ENCODE data around the gene ELMO1. TPM values are rescaled to one million over a fixed set of nuclear protein-coding genes. Genes with fewer than 3 reads are reported as not detected.

Gene ELMO1
- total RNA-seq, 1 donor from 2014 or later: 53.8 TPM

- ATAC-seq (peak; percentile 87), DNase-seq (no peak)
- no peaks in the 10 kb centered on the region for H3K27me3 ChIP-seq
- H3K4me1 ChIP-seq: peaks cover 21% of the 10 kb centered on the region
- no peak for TF ChIP-seq CTCF (IDR thresholded peaks at IDR 0.05)
- H3K27ac ChIP-seq: peak overlapping the region; percentile 47
- no peaks in the 10 kb centered on the region for H3K9me3 ChIP-seq
- no peaks in the 10 kb centered on the region for H3K36me3 ChIP-seq
- intact Hi-C loops (cut with DNase I): no loop called here
- H3K4me3 ChIP-seq: no peak overlapping the region
These were observed 138.2 kb downstream of the ELMO1 start for GRCh38 chr7:37310327-37311080.

- ATAC-seq: no peak
- H3K27ac ChIP-seq: peak overlapping the region; percentile 24
- no peak for TF ChIP-seq CTCF (IDR thresholded peaks at IDR 0.05)
These were observed 139.2 kb downstream of the ELMO1 start for GRCh38 chr7:37309493-37309892.

GRCh38 chr7:37304921-37305320, 143.7 kb downstream of the ELMO1 start:
- intact Hi-C loops (cut with DNase I): no loop called here
- Histone ChIP-seq H3K9me3 (no peaks in the 10 kb centered on the region), H3K27me3 (no peaks in the 10 kb centered on the region), H3K4me1 (peaks cover 10% of the 10 kb centered on the region), H3K27ac (no peak overlapping the region), H3K4me3 (no peak overlapping the region), H3K36me3 (no peaks in the 10 kb centered on the region)
- DNase-seq (no peak), ATAC-seq (no peak)
- no peak for TF ChIP-seq CTCF (IDR thresholded peaks at IDR 0.05)

More at GRCh38 chr7:37309493-37309892, 139.2 kb downstream of the ELMO1 start:
- DNase-seq: no peak
- peaks cover 18% of the 10 kb centered on the region for H3K4me1 ChIP-seq
- no peaks in the 10 kb centered on the region for H3K36me3 ChIP-seq
- no peaks in the 10 kb centered on the region for H3K9me3 ChIP-seq
- H3K27me3 ChIP-seq: no peaks in the 10 kb centered on the region
- intact Hi-C loops (cut with DNase I): no loop called here
- H3K4me3 ChIP-seq: no peak overlapping the region

- no peak for ATAC-seq
- H3K36me3 ChIP-seq: no peaks in the 10 kb centered on the region
These were observed 151.1 kb downstream of the ELMO1 start for GRCh38 chr7:37297546-37297945.

GRCh38 chr7:37295401-37295800, 153.3 kb downstream of the ELMO1 start:
- no peak for DNase-seq
- Histone ChIP-seq H3K9me3 (no peaks in the 10 kb centered on the region), H3K27ac (no peak overlapping the region), H3K36me3 (no peaks in the 10 kb centered on the region), H3K4me3 (no peak overlapping the region), H3K27me3 (no peaks in the 10 kb centered on the region), H3K4me1 (peaks cover 6% of the 10 kb centered on the region)
- no peak for ATAC-seq
- intact Hi-C loops (cut with DNase I): no loop called here
- TF ChIP-seq CTCF (IDR thresholded peaks at IDR 0.05): no peak

More at GRCh38 chr7:37297546-37297945, 151.1 kb downstream of the ELMO1 start:
- no peak for TF ChIP-seq CTCF (IDR thresholded peaks at IDR 0.05)
- DNase-seq: no peak
- Histone ChIP-seq H3K27me3 (no peaks in the 10 kb centered on the region), H3K4me1 (peaks cover 6% of the 10 kb centered on the region), H3K27ac (no peak overlapping the region), H3K9me3 (no peaks in the 10 kb centered on the region), H3K4me3 (no peak overlapping the region)
- intact Hi-C loops (cut with DNase I): no loop called here
